Retinal pigment epithelial cell (primary cell): ENCODE results near the gene ANKRD50.
A peak's percentile ranks its signal among the peaks of the same experiment; 100 is the strongest.

Experiments used
- DNase-seq: peaks from one replicate; pipeline ENCODE4 v3.0.0-alpha.2; 2010; ENCODE audit warnings: low read depth
- H3K4me3 ChIP-seq: 2 replicates; pipeline ENCODE4 v1.5.1; 2011; ENCODE audit warnings: mild to moderate bottlenecking, low read length, control low read depth, moderate library complexity
- CTCF ChIP-seq: conservative IDR thresholded peaks from 2 replicates; pipeline ENCODE4 v1.5.1; 2011; ENCODE audit warnings: low read depth, low read length, control low read depth, inconsistent platforms

ANKRD50 gene

GRCh38 chr4:124694946-124695598 is 17.5 kb downstream of the ANKRD50 start:
- no peak for TF ChIP-seq CTCF

GRCh38 chr4:124694306-124694705 is 18.2 kb downstream of the ANKRD50 start:
- DNase-seq: no peak
- H3K4me3 ChIP-seq: no peak overlapping the region
- TF ChIP-seq CTCF: no peak

More at GRCh38 chr4:124694946-124695598, 17.5 kb downstream of the ANKRD50 start:
- no peak overlapping the region for H3K4me3 ChIP-seq
- no peak for DNase-seq

GRCh38 chr4:124691801-124692200 is 20.7 kb downstream of the ANKRD50 start:
- no peak for DNase-seq
- TF ChIP-seq CTCF: no peak
- H3K4me3 ChIP-seq: no peak overlapping the region

- DNase-seq: no peak
- H3K4me3 ChIP-seq: no peak overlapping the region
- no peak for TF ChIP-seq CTCF
These were observed 26.3 kb downstream of the ANKRD50 start for GRCh38 chr4:124686279-124686678.

GRCh38 chr4:124685851-124686250 is 26.7 kb downstream of the ANKRD50 start:
- no peak for TF ChIP-seq CTCF
- peak; percentile 10 for DNase-seq
- no peak overlapping the region for H3K4me3 ChIP-seq

GRCh38 chr4:124684301-124684700 is 28.2 kb downstream of the ANKRD50 start:
- H3K4me3 ChIP-seq: no peak overlapping the region
- TF ChIP-seq CTCF: no peak
- DNase-seq: no peak

- no peak for TF ChIP-seq CTCF
- DNase-seq: no peak
- H3K4me3 ChIP-seq: no peak overlapping the region
These were observed 30.1 kb downstream of the ANKRD50 start for GRCh38 chr4:124682384-124682783.
